ENCODE data around the gene MS4A6E.
A peak's percentile ranks its signal among the peaks of the same experiment; 100 is the strongest.

MS4A6E gene

DNA sequence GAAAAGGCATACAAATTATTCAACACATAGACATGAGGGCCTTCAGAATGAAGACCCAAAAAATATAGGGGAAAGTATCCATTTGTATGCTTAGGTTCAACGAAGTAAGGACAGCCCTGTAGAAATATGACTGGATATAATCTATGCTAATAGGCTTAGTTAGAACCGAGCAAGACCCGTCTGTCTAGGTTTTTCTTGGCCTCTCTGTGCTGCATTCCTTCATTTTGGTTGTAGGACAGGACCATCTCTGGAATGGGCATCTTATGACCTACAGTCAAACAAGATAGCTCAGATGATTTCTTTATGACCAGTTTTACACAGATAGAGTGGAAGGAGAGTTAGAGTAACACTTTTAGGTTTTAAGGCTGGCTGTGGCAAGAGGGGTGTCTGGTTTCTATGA is 45.7 kb downstream of the MS4A6E start:
- H3K4me3 ChIP-seq (ENCODE audit: low read length, poor library complexity, severe bottlenecking) = no peak overlapping the region
- H3K79me2 ChIP-seq (ENCODE audit: insufficient read depth, low read length) = no peaks in the 10 kb centered on the region
- no peaks in the 10 kb centered on the region for H3K27me3 ChIP-seq (ENCODE audit: insufficient read depth, low read length, poor library complexity, severe bottlenecking)
- H3K36me3 ChIP-seq (ENCODE audit: insufficient read depth, low read length) = no peaks in the 10 kb centered on the region
- H3K4me2 ChIP-seq (ENCODE audit: low read depth, low read length, poor library complexity, severe bottlenecking) = no peak overlapping the region
- peaks cover 45% of the 10 kb centered on the region for H3K4me1 ChIP-seq (ENCODE audit: insufficient read depth, low read length, poor library complexity, severe bottlenecking)
- no peaks in the 10 kb centered on the region for H4K20me1 ChIP-seq (ENCODE audit: insufficient read depth, low read length, poor library complexity, severe bottlenecking)
- no peak for TF ChIP-seq EZH2phosphoT487 (IDR thresholded peaks at IDR 0.05; ENCODE audit: borderline replicate concordance)
- TF ChIP-seq, protein P1, sequence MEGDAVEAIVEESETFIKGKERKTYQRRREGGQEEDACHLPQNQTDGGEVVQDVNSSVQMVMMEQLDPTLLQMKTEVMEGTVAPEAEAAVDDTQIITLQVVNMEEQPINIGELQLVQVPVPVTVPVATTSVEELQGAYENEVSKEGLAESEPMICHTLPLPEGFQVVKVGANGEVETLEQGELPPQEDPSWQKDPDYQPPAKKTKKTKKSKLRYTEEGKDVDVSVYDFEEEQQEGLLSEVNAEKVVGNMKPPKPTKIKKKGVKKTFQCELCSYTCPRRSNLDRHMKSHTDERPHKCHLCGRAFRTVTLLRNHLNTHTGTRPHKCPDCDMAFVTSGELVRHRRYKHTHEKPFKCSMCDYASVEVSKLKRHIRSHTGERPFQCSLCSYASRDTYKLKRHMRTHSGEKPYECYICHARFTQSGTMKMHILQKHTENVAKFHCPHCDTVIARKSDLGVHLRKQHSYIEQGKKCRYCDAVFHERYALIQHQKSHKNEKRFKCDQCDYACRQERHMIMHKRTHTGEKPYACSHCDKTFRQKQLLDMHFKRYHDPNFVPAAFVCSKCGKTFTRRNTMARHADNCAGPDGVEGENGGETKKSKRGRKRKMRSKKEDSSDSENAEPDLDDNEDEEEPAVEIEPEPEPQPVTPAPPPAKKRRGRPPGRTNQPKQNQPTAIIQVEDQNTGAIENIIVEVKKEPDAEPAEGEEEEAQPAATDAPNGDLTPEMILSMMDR (conservative IDR thresholded peaks at IDR 0.05; ENCODE audit: low read length) = no peak
- peak overlapping the region; percentile 23; the same call in 1 of the 2 replicates for H2AFZ ChIP-seq (ENCODE audit: low read length)
- no peak overlapping the region for H3K9ac ChIP-seq (ENCODE audit: low read depth, low read length, poor library complexity, severe bottlenecking)
- H3K9me2 ChIP-seq (replicated peaks; ENCODE audit: low read depth, low read length) = no peaks in the 10 kb centered on the region
- peaks cover 2% of the 10 kb centered on the region; the same call in 1 of the 2 replicates for H3F3A ChIP-seq (ENCODE audit: low read depth)
- H3K9me3 ChIP-seq (ENCODE audit: insufficient read depth, low read depth, low read length) = no peaks in the 10 kb centered on the region

DNA sequence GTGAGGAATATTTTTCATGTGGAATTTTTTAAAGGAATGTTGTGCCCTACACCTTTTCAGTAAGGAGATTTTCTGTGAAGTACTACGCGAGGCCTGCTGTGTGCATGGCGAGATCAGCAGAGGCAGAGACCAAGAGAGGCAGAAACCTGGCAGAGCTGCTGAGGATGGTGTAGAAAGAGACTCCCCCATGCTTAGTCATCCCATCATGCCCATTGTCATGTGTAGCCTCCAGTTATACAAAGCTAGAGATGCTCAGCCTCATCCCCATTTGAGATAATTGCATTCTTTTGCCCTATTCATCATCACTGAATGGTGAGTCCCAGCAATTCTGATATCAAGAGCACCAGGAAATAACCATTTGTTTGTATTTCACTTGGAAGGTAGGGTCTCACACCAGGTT is 48.3 kb downstream of the MS4A6E start:
- H3K36me3 ChIP-seq (ENCODE audit: insufficient read depth, low read length) = no peaks in the 10 kb centered on the region
- no peak overlapping the region; the same call in 1 of the 2 replicates for H2AFZ ChIP-seq (ENCODE audit: low read length)
- no peak overlapping the region for H3K4me2 ChIP-seq (ENCODE audit: low read depth, low read length, poor library complexity, severe bottlenecking)
- H4K20me1 ChIP-seq (ENCODE audit: insufficient read depth, low read length, poor library complexity, severe bottlenecking) = no peaks in the 10 kb centered on the region
- peaks cover 66% of the 10 kb centered on the region for H3K4me1 ChIP-seq (ENCODE audit: insufficient read depth, low read length, poor library complexity, severe bottlenecking)
- H3F3A ChIP-seq (ENCODE audit: low read depth) = peaks cover 5% of the 10 kb centered on the region; the same call in 1 of the 2 replicates
- TF ChIP-seq, protein P1 (conservative IDR thresholded peaks at IDR 0.05; ENCODE audit: low read length) = no peak
- TF ChIP-seq EZH2phosphoT487 (IDR thresholded peaks at IDR 0.05; ENCODE audit: borderline replicate concordance) = no peak
- H3K4me3 ChIP-seq (ENCODE audit: low read length, poor library complexity, severe bottlenecking) = no peak overlapping the region
- H3K9ac ChIP-seq (ENCODE audit: low read depth, low read length, poor library complexity, severe bottlenecking) = no peak overlapping the region
- H3K9me3 ChIP-seq (ENCODE audit: insufficient read depth, low read depth, low read length) = no peaks in the 10 kb centered on the region
- H3K27me3 ChIP-seq (ENCODE audit: insufficient read depth, low read length, poor library complexity, severe bottlenecking) = no peaks in the 10 kb centered on the region
- H3K9me2 ChIP-seq (replicated peaks; ENCODE audit: low read depth, low read length) = no peaks in the 10 kb centered on the region
- no peaks in the 10 kb centered on the region for H3K79me2 ChIP-seq (ENCODE audit: insufficient read depth, low read length)

DNA sequence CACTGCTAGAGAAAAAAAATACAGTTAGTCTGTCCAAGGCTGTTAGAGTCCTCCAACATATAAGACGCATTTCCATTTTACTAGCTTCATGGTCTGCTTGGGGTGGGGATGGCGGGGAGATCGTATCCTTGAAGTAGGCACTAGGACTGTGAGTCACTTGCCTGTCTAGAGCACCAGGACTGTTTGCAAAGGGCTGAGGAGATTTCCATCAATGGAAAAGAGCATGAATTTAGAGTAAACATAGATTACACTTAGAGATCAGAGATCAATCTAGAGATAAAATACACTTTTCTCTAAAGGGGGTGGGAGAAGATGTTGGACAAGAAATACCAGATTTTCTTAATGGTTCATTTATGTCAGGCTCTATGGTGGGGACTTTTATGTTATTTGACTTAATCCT is 49.5 kb downstream of the MS4A6E start:
- Histone ChIP-seq H3F3A (ENCODE audit: low read depth) (peaks cover 5% of the 10 kb centered on the region; the same call in 1 of the 2 replicates), H3K4me2 (ENCODE audit: low read depth, low read length, poor library complexity, severe bottlenecking) (no peak overlapping the region), H3K9me3 (ENCODE audit: insufficient read depth, low read depth, low read length) (no peaks in the 10 kb centered on the region), H3K4me3 (ENCODE audit: low read length, poor library complexity, severe bottlenecking) (no peak overlapping the region), H3K79me2 (ENCODE audit: insufficient read depth, low read length) (no peaks in the 10 kb centered on the region), H3K36me3 (ENCODE audit: insufficient read depth, low read length) (no peaks in the 10 kb centered on the region), H3K4me1 (ENCODE audit: insufficient read depth, low read length, poor library complexity, severe bottlenecking) (peaks cover 69% of the 10 kb centered on the region), H3K9me2 (replicated peaks; ENCODE audit: low read depth, low read length) (no peaks in the 10 kb centered on the region), H4K20me1 (ENCODE audit: insufficient read depth, low read length, poor library complexity, severe bottlenecking) (no peaks in the 10 kb centered on the region), H3K9ac (ENCODE audit: low read depth, low read length, poor library complexity, severe bottlenecking) (no peak overlapping the region), H2AFZ (ENCODE audit: low read length) (no peak overlapping the region), H3K27me3 (ENCODE audit: insufficient read depth, low read length, poor library complexity, severe bottlenecking) (no peaks in the 10 kb centered on the region)
- TF ChIP-seq EZH2phosphoT487 (IDR thresholded peaks at IDR 0.05; ENCODE audit: borderline replicate concordance) = no peak
- TF ChIP-seq, protein P1 (conservative IDR thresholded peaks at IDR 0.05; ENCODE audit: low read length) = no peak

Data from Loucy (cell line).